HG03521 (cell line): Measurements from ENCODE around the gene MAP3K13.

Experiments used
- ATAC-seq: cut with Tn5 transposase; IDR thresholded peaks from one replicate; pipeline ENCODE4 v1.9.1; 2021; ENCODE audit warnings: mild to moderate bottlenecking, moderate library complexity; ENCODE audit not compliant: unreplicated experiment

The MAP3K13 gene

GRCh38 chr3:185498503-185499396 is 135.8 kb downstream of the MAP3K13 start, which contains the start of gene TMEM41A:
Gene TMEM41A, minus strand, starts transcription at chr3:185499035. Its CDS starts 74 bp downstream, at chr3:185498961.
- ATAC-seq: peak; percentile 98

- no peak for ATAC-seq
These were observed 140.1 kb downstream of the MAP3K13 start for GRCh38 chr3:185502987-185503386.

GRCh38 chr3:185503521-185503920 is 140.6 kb downstream of the MAP3K13 start:
- ATAC-seq: no peak

GRCh38 chr3:185504636-185505035 is 141.7 kb downstream of the MAP3K13 start:
- ATAC-seq: no peak

GRCh38 chr3:185507883-185508282 is 144.9 kb downstream of the MAP3K13 start:
- ATAC-seq: no peak

- ATAC-seq: no peak
These were observed 145.5 kb downstream of the MAP3K13 start for GRCh38 chr3:185508335-185508991.

GRCh38 chr3:185511711-185512110 is 148.8 kb downstream of the MAP3K13 start:
- ATAC-seq: no peak

- ATAC-seq: peak; percentile 50
These were observed 154.6 kb downstream of the MAP3K13 start for GRCh38 chr3:185517387-185518130.

- no peak for ATAC-seq
These were observed 156.1 kb downstream of the MAP3K13 start for GRCh38 chr3:185519021-185519420.

- ATAC-seq: no peak
These were observed 158.6 kb downstream of the MAP3K13 start for GRCh38 chr3:185521349-185522138.

- no peak for ATAC-seq
These were observed 163.5 kb downstream of the MAP3K13 start for GRCh38 chr3:185526349-185526951.

GRCh38 chr3:185527364-185527763 is 164.4 kb downstream of the MAP3K13 start:
- no peak for ATAC-seq

- ATAC-seq: no peak
These were observed 165.6 kb downstream of the MAP3K13 start for GRCh38 chr3:185528532-185528931.

- no peak for ATAC-seq
These were observed 167.9 kb downstream of the MAP3K13 start for GRCh38 chr3:185530856-185531255.

- ATAC-seq: no peak
These were observed 170.0 kb downstream of the MAP3K13 start for GRCh38 chr3:185532901-185533300.

GRCh38 chr3:185534511-185534910 is 171.6 kb downstream of the MAP3K13 start:
- ATAC-seq: no peak

GRCh38 chr3:185537369-185537970 is 174.5 kb downstream of the MAP3K13 start:
- peak; percentile 98 for ATAC-seq
